NCI-H2171 treated with DMSO at 0.1 percent for 48 hours (cell line): ENCODE measurements around the gene SMPDL3A.
"Not testable (repeated sequence)": the region's sequence is repeated elsewhere in the genome, so short reads cannot be mapped to it uniquely, and the experiment has no call there.

Source experiments
- DNase-seq: peaks from one replicate; lab custom pipeline; 2025; lab: John Stamatoyannopoulos, UW

Gene SMPDL3A

GRCh38 chr6:122789182-122790027 lies at the start of gene SMPDL3A:
Gene SMPDL3A (plus strand): TSS chr6:122789258. CDS start chr6:122789347, 89 bp downstream.
- DNase-seq, result peak; percentile 83

GRCh38 chr6:122740091-122740490 lies 49.0 kb upstream of the SMPDL3A start:
- DNase-seq, result no peak

- no peak for DNase-seq
Measured at GRCh38 chr6:122740936-122741335, 48.1 kb upstream of the SMPDL3A start.

- not testable (repeated sequence) for DNase-seq
Measured at GRCh38 chr6:122744247-122744646, 44.8 kb upstream of the SMPDL3A start.

- not testable (repeated sequence) for DNase-seq
Measured at GRCh38 chr6:122744856-122745255, 44.2 kb upstream of the SMPDL3A start.

GRCh38 chr6:122746688-122747087 lies 42.4 kb upstream of the SMPDL3A start:
- DNase-seq, result no peak

GRCh38 chr6:122747573-122747972 lies 41.5 kb upstream of the SMPDL3A start:
- no peak for DNase-seq

- not testable (repeated sequence) for DNase-seq
Measured at GRCh38 chr6:122748945-122749344, 40.1 kb upstream of the SMPDL3A start.

GRCh38 chr6:122749451-122750050 lies 39.5 kb upstream of the SMPDL3A start:
- no peak for DNase-seq

- no peak for DNase-seq
Measured at GRCh38 chr6:122751326-122751725, 37.7 kb upstream of the SMPDL3A start.

- DNase-seq, result no peak
Measured at GRCh38 chr6:122752459-122752858, 36.6 kb upstream of the SMPDL3A start.

GRCh38 chr6:122753000-122753687 lies 35.9 kb upstream of the SMPDL3A start:
- peak; percentile 45 for DNase-seq

- DNase-seq, result peak; percentile 9
Measured at GRCh38 chr6:122753688-122754056, 35.4 kb upstream of the SMPDL3A start.

GRCh38 chr6:122754191-122754731 lies 34.8 kb upstream of the SMPDL3A start:
- no peak for DNase-seq

GRCh38 chr6:122755901-122756300 lies 33.2 kb upstream of the SMPDL3A start:
- no peak for DNase-seq

- DNase-seq, result no peak
Measured at GRCh38 chr6:122758927-122759334, 30.1 kb upstream of the SMPDL3A start.

GRCh38 chr6:122760330-122760729 lies 28.7 kb upstream of the SMPDL3A start:
- DNase-seq, result no peak

GRCh38 chr6:122766256-122766655 lies 22.8 kb upstream of the SMPDL3A start:
- DNase-seq, result no peak

- peak; percentile 70 for DNase-seq
Measured at GRCh38 chr6:122770835-122771601, 18.0 kb upstream of the SMPDL3A start.

- no peak for DNase-seq
Measured at GRCh38 chr6:122772724-122773415, 16.2 kb upstream of the SMPDL3A start.

- no peak for DNase-seq
Measured at GRCh38 chr6:122775975-122776374, 13.1 kb upstream of the SMPDL3A start.
